ENCODE measurements around the gene ADORA1. TPM values are rescaled to one million over a fixed set of nuclear protein-coding genes. Genes with fewer than 3 reads are reported as not detected.

ADORA1 gene
- total RNA-seq, 4 donors from 2014 or later: 1.5 TPM; not detected in 3

DNA sequence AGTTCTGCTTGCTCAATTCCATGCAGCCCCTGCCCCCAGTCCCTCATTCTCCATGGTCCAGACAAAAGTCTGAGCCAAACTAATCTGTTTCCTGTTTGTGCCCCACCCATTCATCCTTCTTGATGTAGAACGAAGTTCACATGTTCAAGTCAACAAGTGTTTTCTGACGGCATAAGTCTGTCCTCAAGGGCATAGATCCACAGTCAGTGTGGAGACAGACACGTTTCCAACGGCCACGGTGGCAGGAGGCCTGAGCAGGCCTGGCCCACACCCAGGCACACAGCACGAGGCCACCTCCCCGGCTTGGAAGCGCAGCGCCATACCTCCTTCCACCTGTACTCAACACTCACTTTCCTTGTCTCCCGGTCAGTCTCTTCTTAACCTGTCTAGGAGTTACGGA lies 16.1 kb downstream of the ADORA1 start:
- no peaks in the 10 kb centered on the region for H3K27me3 ChIP-seq
- no peaks in the 10 kb centered on the region for H3K4me1 ChIP-seq
- H3K36me3 ChIP-seq: no peaks in the 10 kb centered on the region
- no peak overlapping the region for H3K4me3 ChIP-seq
- TF ChIP-seq POLR2A (IDR thresholded peaks at IDR 0.05) (no peak), CTCF (IDR thresholded peaks at IDR 0.05) (no peak)
- no peak overlapping the region for H3K27ac ChIP-seq
- no peaks in the 10 kb centered on the region for H3K9me3 ChIP-seq
- DNase-seq: no peak

DNA sequence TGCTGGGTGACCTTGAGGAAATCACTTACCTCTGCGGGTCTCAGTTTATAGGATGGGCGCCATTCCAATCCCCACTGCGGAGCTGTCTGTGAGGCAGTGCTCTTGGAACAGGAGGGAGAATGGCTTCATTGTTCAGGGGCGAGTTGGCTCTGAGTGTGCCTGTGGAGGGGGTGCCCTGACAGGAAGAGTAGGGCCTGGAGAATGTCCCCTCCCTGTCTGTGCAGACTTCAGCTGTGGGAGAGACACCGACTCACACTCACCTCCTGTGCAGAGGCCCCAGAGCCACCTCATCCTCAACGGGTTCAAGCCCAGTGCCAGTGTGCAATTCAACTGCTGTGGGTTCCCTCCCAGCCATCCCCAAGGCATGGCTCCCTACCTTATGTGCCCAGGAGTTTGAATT lies 17.1 kb downstream of the ADORA1 start:
- Histone ChIP-seq H3K4me3 (no peak overlapping the region), H3K27me3 (no peaks in the 10 kb centered on the region), H3K4me1 (no peaks in the 10 kb centered on the region), H3K36me3 (no peaks in the 10 kb centered on the region), H3K27ac (no peak overlapping the region), H3K9me3 (no peaks in the 10 kb centered on the region)
- no peak for DNase-seq
- TF ChIP-seq CTCF (IDR thresholded peaks at IDR 0.05) (no peak), POLR2A (IDR thresholded peaks at IDR 0.05) (no peak)

- Histone ChIP-seq H3K36me3 (no peaks in the 10 kb centered on the region), H3K4me3 (no peak overlapping the region), H3K27me3 (no peaks in the 10 kb centered on the region), H3K4me1 (no peaks in the 10 kb centered on the region), H3K9me3 (no peaks in the 10 kb centered on the region), H3K27ac (no peak overlapping the region)
- TF ChIP-seq POLR2A (IDR thresholded peaks at IDR 0.05) (no peak), CTCF (IDR thresholded peaks at IDR 0.05) (no peak)
- no peak for DNase-seq
These were observed 18.0 kb downstream of the ADORA1 start for GRCh38 chr1:203145321-203146041.

- no peak for DNase-seq
- no peaks in the 10 kb centered on the region for H3K9me3 ChIP-seq
- H3K27ac ChIP-seq: no peak overlapping the region
- no peaks in the 10 kb centered on the region for H3K4me1 ChIP-seq
- no peak overlapping the region for H3K4me3 ChIP-seq
- H3K36me3 ChIP-seq: no peaks in the 10 kb centered on the region
- no peak for TF ChIP-seq POLR2A (IDR thresholded peaks at IDR 0.05)
- TF ChIP-seq CTCF (IDR thresholded peaks at IDR 0.05): no peak
- no peaks in the 10 kb centered on the region for H3K27me3 ChIP-seq
These were observed 18.5 kb downstream of the ADORA1 start for GRCh38 chr1:203146042-203146369.

GRCh38 chr1:203146537-203146936 lies 19.0 kb downstream of the ADORA1 start:
- Histone ChIP-seq H3K4me3 (no peak overlapping the region), H3K36me3 (no peaks in the 10 kb centered on the region)

More at GRCh38 chr1:203146537-203146936, 19.0 kb downstream of the ADORA1 start:
- DNase-seq: no peak
- H3K27ac ChIP-seq: no peak overlapping the region
- TF ChIP-seq POLR2A (IDR thresholded peaks at IDR 0.05) (no peak), CTCF (IDR thresholded peaks at IDR 0.05) (no peak)
- no peaks in the 10 kb centered on the region for H3K27me3 ChIP-seq
- no peaks in the 10 kb centered on the region for H3K9me3 ChIP-seq
- no peaks in the 10 kb centered on the region for H3K4me1 ChIP-seq

All from Peyer's patch (tissue), 4 donors.